ENCODE measurements around the gene GGTA1. TPM values are rescaled to one million over a fixed set of nuclear protein-coding genes. Genes with fewer than 3 reads are reported as not detected.
A peak's percentile ranks its signal among the peaks of the same experiment; 100 is the strongest.

The GGTA1 gene
- total and polyA plus RNA-seq, 9 of the 15 experiments (the other 6 are each of a cell fraction or from before 2014, with no cell fraction given): 0.04 to 0.15 TPM; not detected in 7

GRCh38 chr9:121545875-121546423, 46.3 kb upstream of the GGTA1 start (continued):
- no peak for TF ChIP-seq TEAD2 (tag; IDR thresholded peaks at IDR 0.05)
- peak; percentile 72; the same call in 1 of the 2 replicates for TF ChIP-seq ZKSCAN1 (IDR thresholded peaks at IDR 0.05; ENCODE audit: low read depth, low read length)
- peak; percentile 82 for TF ChIP-seq DEAF1 (CRISPR knock-in tag; IDR thresholded peaks at IDR 0.05)
- no peak for TF ChIP-seq SAFB (IDR thresholded peaks at IDR 0.05; ENCODE audit: borderline replicate concordance, low read depth, low read length)
- TF ChIP-seq ZNF695 (CRISPR knock-in tag; IDR thresholded peaks at IDR 0.05): no peak
- TF ChIP-seq ZNF444 (CRISPR knock-in tag; IDR thresholded peaks at IDR 0.05): no peak
- peak; percentile 70; the same call in 1 of the 2 replicates for TF ChIP-seq REST (IDR thresholded peaks at IDR 0.05; ENCODE audit: borderline replicate concordance)
- TF ChIP-seq REST (CRISPR knock-in tag; IDR thresholded peaks at IDR 0.05; ENCODE audit: low read depth): no peak
- no peak for TF ChIP-seq TBL1XR1 (IDR thresholded peaks at IDR 0.05; ENCODE audit: low read length in 2 of 2)
- no peak for TF ChIP-seq TRIM24 (IDR thresholded peaks at IDR 0.05)
- no peak for TF ChIP-seq CBFA2T2 (conservative IDR thresholded peaks at IDR 0.05)
- TF ChIP-seq CHD1 (IDR thresholded peaks at IDR 0.05; ENCODE audit: low read length): no peak
- TF ChIP-seq CAMTA2 (CRISPR knock-in tag; conservative IDR thresholded peaks at IDR 0.05): no peak
- TF ChIP-seq HSF4 (CRISPR knock-in tag; IDR thresholded peaks at IDR 0.05; ENCODE audit: borderline replicate concordance): no peak
- no peak for TF ChIP-seq ZNF76 (CRISPR knock-in tag; IDR thresholded peaks at IDR 0.05; ENCODE audit: borderline replicate concordance)
- TF ChIP-seq ZNF280A (IDR thresholded peaks at IDR 0.05; ENCODE audit: low read depth, partially characterized antibody): no peak
- no peak for TF ChIP-seq PHB (CRISPR knock-in tag; IDR thresholded peaks at IDR 0.05)
- TF ChIP-seq ZBTB8A (IDR thresholded peaks at IDR 0.05; ENCODE audit: partially characterized antibody): no peak
- no peak for TF ChIP-seq ZNF217 (CRISPR knock-in tag; IDR thresholded peaks at IDR 0.05)
